Hematopoietic multipotent progenitor cell treated with erythropoietin and hydrocortisone succinate and interleukin-3 and kit ligand, for 15 days (in vitro differentiated cells): ENCODE measurements around the gene DSCAM.

Experiments
- DNase-seq: peaks from one replicate; pipeline ENCODE4 v3.0.0-alpha.2; 2015; ENCODE audit warnings: low spot score

The DSCAM gene

DNA sequence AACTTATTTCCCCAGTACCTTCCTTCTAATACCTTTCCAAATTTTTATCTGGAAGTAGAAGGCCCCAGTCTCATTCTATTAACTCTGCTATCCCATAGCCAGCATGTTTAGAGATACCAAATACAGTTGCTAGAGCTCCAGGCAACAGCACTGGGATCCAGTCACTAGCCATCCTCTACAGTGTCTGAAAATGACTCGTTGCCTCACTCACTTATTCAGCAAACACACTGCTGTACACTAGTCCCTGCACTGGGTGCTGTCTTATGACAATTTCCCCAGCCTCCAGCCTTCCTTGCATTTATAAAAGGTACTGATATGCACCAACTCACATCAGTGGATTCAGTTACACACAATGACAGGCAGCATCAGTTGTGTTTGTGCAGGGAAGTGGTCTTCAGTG lies 179.0 kb downstream of the DSCAM start:
- DNase-seq = no peak

- DNase-seq = no peak
These were observed 184.1 kb downstream of the DSCAM start for GRCh38 chr21:40662889-40663288.

DNA sequence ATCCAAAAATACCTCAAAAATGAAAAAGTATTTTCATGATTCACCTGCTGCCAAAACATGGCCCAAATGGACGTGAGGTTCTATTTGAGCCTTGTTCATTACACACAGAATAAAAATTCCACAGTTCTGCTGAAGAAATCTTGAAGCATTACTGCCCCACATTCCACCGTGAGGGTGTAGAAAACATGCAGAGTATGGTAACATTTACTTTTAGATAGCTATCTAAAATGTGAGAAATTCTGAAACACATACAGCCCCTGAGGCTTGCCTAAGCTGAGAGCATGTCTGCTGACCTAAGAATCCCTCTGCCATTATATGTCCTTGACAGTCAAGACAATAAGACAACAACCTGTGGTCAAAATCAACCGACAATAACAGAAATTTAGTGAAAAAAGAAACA lies 186.5 kb downstream of the DSCAM start:
- DNase-seq = no peak

GRCh38 chr21:40658311-40658710 lies 188.6 kb downstream of the DSCAM start:
- no peak for DNase-seq

GRCh38 chr21:40652436-40652835 lies 194.5 kb downstream of the DSCAM start:
- no peak for DNase-seq

GRCh38 chr21:40647706-40648105 lies 199.3 kb downstream of the DSCAM start:
- DNase-seq = no peak

- DNase-seq = no peak
These were observed 200.3 kb downstream of the DSCAM start for GRCh38 chr21:40646651-40647050.

- DNase-seq = no peak
These were observed 205.9 kb downstream of the DSCAM start for GRCh38 chr21:40641042-40641441.

DNA sequence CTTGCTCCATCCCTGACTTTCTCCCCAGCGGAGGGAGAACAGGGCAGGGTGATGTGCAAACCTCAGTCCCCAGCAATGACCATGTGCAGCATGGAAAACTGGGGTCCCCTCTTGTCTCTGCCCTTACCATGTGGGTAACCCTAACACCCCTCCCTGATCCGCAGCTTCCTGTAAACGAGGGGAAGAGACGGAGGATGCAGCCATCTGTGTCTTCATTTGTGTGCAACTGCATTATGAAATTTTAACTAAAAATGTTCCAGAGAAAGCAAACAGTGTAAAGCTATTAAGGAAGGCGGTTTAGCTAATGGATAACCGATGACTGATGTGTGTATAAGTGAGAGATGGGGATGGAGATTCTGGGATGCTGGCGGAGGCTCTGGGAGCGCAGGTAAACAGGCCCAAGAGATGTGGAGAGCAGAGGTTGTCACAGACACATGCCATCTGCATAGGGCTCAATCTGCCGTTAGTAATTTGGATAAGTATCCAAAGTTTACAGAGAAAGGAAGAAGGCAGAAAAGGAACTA lies 206.6 kb downstream of the DSCAM start:
- no peak for DNase-seq

- DNase-seq = no peak
These were observed 207.3 kb downstream of the DSCAM start for GRCh38 chr21:40639616-40640194.

- DNase-seq = no peak
These were observed 208.3 kb downstream of the DSCAM start for GRCh38 chr21:40638466-40639251.

DNA sequence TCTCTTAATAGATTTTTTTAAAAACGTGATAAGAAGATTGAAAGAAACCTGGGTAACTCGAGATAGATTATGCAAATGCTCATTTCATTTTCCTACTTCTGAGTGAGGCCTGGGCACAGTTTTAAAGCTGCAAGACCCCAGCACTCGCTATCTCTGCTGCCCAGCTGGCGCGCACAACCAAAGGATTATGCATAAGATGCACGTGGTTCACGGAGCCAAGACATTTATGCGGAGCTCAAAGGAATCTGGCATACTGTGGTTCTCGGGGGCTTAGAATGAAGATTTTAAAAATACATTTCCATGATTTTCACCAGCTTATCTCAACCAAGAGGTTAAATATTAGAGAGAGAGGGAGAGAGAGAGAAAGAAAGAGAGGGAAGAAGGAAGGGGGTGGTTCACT lies 210.9 kb downstream of the DSCAM start:
- no peak for DNase-seq

DNA sequence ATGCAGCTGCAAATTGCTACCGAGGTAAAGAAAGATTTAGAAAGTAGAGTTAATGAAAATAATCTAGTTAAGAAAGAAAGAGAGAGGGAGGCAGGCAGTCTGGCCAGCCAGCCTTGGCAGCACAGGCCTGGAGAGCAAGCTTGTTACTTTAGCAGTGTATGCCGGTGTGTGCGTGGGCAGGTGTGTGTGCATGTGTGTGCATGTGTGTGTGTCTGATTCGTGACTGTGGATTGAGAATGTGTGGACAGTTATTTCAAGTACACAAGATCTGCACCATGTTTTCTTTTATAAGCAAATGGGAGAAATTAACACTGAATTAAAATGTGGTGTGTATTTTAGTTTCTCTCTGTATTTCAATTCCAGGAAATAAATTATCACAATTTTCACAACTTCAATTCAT lies 211.6 kb downstream of the DSCAM start:
- no peak for DNase-seq

GRCh38 chr21:40634141-40634540 lies 212.8 kb downstream of the DSCAM start:
- no peak for DNase-seq

DNA sequence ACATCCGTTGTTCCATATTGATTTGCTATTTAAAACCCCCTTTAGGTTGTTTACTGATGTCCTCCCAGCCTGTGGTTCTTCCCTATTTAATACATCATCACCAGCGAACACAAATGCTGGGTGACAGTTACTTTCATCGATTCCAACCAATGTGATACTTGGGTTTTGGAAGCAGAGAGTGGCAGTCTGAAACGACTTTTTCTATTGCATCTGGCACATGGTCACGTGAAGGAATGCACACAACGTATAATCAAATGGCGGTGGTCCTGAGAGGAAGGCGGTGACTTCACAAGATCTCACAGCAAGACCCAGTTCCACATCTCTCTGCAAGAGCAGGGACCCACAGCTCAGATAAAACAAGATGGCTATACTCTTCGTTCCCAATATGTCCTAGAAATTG lies 213.9 kb downstream of the DSCAM start:
- DNase-seq = no peak

GRCh38 chr21:40631211-40631610 lies 215.7 kb downstream of the DSCAM start:
- no peak for DNase-seq

DNA sequence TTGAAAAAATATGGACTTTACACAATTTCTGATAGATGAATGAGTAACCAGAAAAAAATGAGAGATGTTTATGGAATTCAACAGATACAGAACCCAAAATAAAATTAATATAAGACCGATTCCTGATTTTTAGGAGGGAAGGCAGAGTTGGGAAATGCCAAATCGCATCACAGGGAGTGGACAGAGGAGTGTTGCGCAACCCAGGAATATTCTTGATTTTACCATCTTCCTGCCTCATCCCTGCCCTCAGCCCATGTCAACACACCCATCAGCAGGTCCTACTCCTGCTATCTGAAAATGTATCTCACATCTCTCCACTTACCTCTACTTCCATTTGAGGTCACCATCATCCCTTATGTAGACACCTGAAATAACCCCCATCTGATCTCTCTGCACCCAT lies 221.0 kb downstream of the DSCAM start:
- DNase-seq = no peak

DNA sequence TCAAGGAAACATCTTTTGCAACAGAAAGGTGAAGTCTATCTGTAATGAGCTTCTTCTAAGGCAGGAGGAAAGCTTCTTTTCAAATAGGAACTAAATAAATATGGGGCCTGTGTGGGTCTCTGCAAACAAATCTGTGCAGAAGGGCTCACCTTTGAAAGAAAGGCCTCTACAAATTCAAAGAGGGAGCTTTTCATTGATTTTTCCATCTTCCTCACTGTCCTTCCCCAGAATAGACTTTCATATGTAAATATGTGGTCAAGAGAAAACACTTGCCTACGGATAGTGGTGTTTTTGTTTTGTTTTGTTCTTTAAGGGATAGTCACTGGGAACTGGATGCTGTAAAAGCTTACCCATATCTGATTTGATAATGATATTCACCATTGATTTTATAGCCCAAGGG lies 223.4 kb downstream of the DSCAM start:
- no peak for DNase-seq

GRCh38 chr21:40622531-40622930 lies 224.4 kb downstream of the DSCAM start:
- DNase-seq = no peak

- no peak for DNase-seq
These were observed 226.4 kb downstream of the DSCAM start for GRCh38 chr21:40620386-40621145.

DNA sequence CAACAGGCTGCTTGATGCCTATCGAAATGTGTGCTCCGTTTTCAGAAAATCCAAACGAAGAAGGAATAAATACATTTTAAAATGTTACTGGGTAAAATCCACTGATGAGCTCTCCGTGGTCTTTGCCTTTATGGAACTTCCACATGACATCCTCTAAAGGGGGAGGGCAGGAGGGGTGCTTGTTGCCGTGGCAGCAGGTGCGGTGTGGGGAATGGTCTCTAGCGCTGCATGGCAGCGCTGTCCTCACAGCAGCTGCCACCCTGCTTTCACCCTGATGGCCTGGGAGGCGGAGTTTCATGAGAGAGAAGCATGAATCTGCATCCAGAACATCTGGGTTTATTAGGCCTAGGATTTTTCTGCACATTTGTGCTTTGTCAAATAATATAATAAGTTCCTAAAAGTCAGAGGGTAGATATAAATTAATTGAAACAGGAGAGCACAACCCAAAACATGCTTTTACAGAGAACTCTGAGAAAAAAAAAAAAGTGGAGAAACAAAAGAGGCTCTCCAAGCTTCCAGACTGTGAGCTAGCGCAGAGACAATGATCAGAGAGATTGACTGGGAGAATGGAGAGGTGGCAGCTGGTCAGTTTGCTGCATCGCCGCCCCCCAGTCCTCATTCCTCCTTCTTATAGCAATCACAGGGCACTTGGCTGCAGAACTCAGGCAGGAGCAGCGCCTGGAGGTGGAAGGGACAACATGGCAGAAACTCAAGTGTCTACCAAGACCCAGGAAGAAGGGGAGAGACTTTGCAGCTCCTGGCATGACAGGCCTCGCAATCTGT lies 228.6 kb downstream of the DSCAM start:
- DNase-seq = no peak

GRCh38 chr21:40616377-40616704 lies 230.6 kb downstream of the DSCAM start:
- no peak for DNase-seq
